Activated CD8-positive, alpha-beta memory T cell treated with anti-CD3 and anti-CD28 coated beads for 1 hour (primary cell): ENCODE measurements around the gene APRT.

Source experiments
- DNase-seq, 2 donors: peaks; one replicate each; pipeline ENCODE4 v3.0.0-alpha.2; 2020; ENCODE audit warnings: low read depth in 1 of 2; ENCODE audit errors: extremely low read depth in 1 of 2

Gene APRT, protein sequence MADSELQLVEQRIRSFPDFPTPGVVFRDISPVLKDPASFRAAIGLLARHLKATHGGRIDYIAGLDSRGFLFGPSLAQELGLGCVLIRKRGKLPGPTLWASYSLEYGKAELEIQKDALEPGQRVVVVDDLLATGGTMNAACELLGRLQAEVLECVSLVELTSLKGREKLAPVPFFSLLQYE

GRCh38 chr16:88811769-88812512 is at the start of gene APRT:
TSS of gene APRT (minus strand) at chr16:88811928. CDS start at chr16:88811899, 29 bp downstream.
- peak; percentile 87 to 95 for DNase-seq

DNA sequence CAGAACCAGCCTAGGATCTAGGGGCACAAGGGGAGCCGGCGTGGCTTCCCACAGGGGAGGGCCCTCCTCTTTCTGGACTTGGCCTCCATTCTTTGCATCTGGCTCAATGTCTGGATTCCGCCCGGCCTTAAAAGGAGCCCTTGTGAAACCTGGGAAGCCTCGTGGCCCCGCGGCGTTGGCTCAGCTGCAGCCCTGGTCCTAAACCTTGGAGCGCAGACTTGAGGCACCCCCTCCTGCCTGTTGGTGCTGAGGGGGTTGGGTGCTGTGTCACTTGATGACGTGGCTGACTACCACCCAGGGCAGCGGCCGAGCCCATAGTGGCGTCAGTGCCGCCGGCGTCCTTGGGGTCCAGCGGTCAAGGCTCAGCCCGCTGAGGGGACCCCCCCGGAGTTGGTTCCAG is 49.6 kb upstream of the APRT start:
- no peak for DNase-seq

DNA sequence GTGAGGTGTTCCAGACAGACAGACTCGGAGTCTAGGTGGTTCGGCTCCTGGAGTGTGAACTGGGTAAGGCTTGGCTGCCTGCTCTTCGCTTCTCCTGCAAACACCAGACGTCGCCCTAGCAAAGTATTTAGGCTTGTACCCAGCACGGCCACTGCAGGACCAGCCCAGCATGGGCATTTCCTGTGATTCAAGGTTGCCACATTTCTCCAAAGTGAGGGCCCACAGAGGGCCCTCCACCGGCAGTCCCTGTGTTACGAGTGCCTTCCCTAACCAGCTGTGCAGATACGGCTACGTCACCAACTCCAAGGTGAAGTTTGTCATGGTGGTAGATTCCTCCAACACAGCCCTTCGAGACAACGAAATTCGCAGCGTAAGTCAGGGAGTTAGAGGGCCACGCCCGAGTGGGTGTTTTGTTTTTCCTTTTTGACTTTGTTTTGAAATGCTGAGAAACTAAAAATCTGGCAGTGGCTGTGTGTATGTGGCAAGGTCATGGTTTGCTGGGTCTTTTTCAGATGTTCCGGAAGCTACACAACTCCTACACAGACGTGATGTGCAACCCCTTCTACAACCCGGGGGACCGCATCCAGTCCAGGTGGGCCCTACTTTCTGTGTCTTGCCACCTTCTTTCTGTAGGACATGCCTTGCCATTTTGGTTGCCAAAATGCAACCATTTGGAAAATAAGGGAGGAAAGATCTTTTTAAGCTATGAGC is 47.8 kb upstream of the APRT start:
- no peak for DNase-seq

- DNase-seq, result peak; percentile 33 to 58
Observed at GRCh38 chr16:88857728-88858339, 46.1 kb upstream of the APRT start.

DNA sequence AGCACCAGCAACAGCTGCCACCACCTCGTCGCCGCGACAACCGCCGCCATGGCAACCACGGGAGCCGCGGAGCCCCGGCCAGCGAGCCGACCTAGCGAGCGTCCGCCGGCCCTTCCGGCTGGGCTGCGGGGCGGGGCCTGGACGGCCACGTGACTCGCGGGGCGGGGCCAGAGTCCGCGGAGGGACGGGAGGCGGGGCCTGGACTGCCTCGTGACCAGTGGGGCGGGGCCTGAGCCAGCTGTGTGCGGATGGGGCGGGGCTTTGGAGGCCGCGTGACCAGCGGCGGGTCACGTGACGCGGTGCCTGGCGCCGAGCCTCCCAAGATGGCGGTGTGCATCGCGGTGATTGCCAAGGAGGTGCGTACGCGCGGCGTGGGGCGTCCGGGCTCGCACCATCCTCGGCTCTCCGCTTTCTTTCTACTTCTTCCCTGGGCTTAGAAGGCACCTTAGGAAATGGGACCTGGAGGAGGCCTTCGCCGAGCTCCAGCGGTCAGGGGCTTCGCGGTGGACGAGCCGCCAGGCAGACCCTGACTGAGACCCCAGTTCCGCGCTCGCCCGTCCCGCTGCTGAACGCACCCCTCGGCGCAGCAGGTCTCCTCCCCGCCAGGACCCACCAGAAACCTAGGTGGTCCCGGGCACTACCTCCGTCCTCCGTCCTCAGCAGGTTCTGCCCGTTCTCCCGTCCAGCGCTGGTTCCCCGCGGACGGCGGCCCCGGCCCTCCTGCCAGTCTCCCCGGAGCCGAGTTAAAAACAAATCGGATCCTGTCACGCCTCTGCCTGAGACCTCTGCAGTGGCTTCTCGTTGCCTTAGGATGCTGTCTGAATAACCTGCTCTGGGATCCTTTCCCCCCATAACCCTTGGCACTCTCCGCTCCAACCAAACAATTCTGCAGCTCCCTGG is 45.4 kb upstream of the APRT start, which contains the start of the genes GALNS and TRAPPC2L:
Gene GALNS, minus strand, starts transcription at position 120 of the 900 bp plus-strand sequence. Its CDS starts 70 bp downstream, at position 50.
Gene TRAPPC2L, plus strand, starts transcription at position 300 of the 900 bp plus-strand sequence. Its CDS starts 24 bp downstream, at position 324.
- DNase-seq, result peak; percentile 95 to 99

DNA sequence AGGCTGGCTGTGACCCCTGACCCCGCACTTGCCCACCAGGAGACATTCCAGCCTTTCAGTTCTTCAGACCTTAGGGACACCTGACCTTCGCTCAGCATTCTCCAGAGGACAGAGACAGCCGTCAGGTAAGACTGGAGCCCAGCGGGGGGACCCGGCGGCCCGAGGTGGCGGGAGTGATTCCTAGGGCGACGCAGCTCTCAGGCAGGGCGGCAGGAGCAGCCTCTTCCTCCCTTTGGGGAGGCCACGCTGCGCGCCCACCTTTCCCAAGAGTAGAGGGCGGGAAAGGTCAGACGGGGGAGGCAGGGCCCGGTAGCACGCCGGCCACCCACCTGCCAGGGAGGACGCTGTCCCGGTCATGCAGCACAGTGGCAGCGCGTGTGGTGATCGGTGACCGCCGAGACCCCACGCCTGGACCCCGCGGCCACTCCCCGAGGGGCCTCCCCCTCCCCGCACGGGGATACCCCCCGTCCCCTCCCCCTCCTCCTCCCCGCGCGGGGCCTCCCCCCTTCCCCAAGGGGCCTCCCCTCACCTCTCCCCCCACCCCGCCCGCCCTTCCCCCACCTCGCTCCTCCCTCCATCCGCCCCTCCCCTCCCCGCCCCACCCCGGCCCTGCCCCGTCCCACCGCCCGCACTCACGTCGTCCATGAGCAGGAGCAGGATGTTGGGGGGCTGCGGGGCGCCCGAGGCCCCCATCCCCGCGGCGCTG is 44.5 kb upstream of the APRT start:
- DNase-seq, result no peak

DNA sequence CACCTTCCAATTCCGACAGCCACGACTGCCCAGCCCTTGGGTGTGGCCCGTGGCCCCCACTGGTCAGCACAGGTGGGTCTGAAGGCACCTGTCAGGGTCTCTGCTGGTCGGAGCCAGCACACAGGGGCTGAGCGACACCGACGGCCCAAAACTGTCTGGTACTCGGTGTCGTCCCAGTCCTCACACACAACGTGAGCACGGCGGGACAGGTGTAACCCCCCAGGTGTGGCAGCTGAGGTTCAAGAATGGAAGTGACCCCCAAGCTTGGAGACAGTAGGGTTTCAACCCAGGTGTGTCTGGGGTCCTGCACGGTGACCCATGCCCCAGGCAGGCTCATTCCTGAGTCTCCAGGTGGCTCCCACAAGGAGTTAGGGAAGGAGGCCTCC is 44.0 kb upstream of the APRT start:
- DNase-seq, result no peak

- DNase-seq, result no peak
Observed at GRCh38 chr16:88855176-88855575, 43.4 kb upstream of the APRT start.

- no peak for DNase-seq
Observed at GRCh38 chr16:88854306-88855111, 42.8 kb upstream of the APRT start.

- no peak for DNase-seq
Observed at GRCh38 chr16:88853325-88853941, 41.7 kb upstream of the APRT start.

DNA sequence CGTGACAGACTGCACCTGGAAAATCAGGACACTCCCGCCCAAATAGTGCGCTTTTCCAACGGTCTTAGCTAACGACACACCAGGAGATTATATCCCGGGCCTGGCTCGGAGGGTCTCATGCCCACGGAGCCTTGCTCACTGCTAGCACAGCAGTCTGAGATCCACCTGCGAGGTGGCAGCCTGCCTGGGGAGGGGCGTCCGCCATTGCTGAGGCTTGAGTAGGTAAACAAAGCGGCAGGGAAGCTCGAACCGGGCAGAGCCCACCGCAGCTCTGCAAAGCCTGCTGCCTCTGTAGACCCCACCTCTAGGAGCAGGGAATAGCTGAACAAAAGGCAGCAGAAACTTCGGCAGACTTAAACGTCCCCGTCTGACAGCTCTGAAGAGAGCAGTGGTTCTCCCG is 39.9 kb upstream of the APRT start:
- no peak for DNase-seq

DNA sequence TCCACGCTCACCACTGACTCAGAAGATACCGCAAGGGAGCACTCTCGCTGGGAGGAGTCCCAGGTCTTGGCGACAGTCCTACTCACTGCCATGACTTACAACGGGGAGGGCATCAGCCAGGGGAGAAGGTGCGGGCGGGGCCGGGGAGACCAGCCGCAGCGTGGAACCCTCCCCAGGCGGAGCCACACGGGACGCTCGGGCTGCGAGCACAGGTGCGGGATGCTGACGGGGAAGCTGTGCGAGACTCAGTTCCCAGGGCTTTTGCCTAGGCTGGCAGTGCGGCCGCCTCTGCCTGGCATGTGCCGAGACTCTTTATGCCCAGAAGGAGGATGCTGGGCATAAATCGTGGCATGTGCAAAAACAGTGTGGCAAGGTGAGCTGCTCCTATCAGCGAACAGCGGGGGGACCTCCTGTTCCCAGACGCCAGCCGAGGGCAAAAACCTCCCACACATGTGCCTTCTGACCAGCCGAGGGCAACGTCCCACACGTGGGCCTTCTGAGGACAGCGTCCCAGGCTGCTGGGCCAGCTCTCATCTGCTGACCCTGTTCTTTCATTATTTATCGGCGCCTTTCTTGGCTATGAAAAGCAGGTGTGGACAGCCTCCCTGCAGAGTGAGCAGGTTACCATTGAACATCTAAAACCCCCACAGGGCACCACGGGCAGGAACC is 38.9 kb upstream of the APRT start:
- no peak for DNase-seq

- DNase-seq, result no peak
Observed at GRCh38 chr16:88848557-88848956, 36.8 kb upstream of the APRT start.

GRCh38 chr16:88847654-88848053 is 35.9 kb upstream of the APRT start:
- DNase-seq, result no peak

- DNase-seq, result no peak
Observed at GRCh38 chr16:88846088-88846487, 34.4 kb upstream of the APRT start.

- no peak for DNase-seq
Observed at GRCh38 chr16:88844419-88845036, 32.8 kb upstream of the APRT start.

DNA sequence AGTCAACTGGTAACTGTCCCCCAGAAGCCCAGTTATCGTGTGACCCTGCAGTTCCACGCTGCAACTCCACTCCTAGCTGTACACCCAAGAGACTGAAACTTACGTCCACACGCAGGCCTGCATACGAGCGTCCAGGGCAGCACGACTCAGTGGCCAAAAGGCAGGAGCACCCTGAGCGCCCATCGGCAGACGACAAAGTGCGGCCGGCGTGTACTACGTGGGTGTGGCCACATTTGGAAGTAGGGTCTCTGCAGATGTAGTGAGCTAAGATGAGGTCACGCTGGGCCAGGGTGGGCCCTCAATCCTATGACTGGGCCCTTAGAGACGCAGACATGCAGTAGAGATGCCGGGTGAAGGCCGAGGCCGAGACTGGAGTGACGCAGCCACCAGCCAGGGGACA is 31.5 kb upstream of the APRT start:
- no peak for DNase-seq
